Endodermal cell (in vitro differentiated cells): ENCODE results near the gene CNPY3. TPM values are rescaled to one million over a fixed set of nuclear protein-coding genes. Genes with fewer than 3 reads are reported as not detected.

Experiments used
- DNase-seq: peaks from one replicate; pipeline ENCODE4 v3.0.0-alpha.2; 2017
- H3K27ac ChIP-seq: 2 replicates; pipeline ENCODE4 v1.5.1; 2013; ENCODE audit warnings: mild to moderate bottlenecking, low read depth, low read length, moderate library complexity
- H3K27me3 ChIP-seq: 2 replicates; pipeline ENCODE4 v1.6.1; 2013; ENCODE audit warnings: mild to moderate bottlenecking, low read length, moderate library complexity; ENCODE audit not compliant: insufficient read depth, control insufficient read depth, poor library complexity, severe bottlenecking
- H3K36me3 ChIP-seq: 2 replicates; pipeline ENCODE4 v1.7.0; 2013; ENCODE audit warnings: mild to moderate bottlenecking, low read length, moderate library complexity; ENCODE audit not compliant: control insufficient read depth, insufficient read depth
- H3K4me1 ChIP-seq: one replicate; pipeline ENCODE4 v1.7.0; 2013; ENCODE audit warnings: low read length; ENCODE audit not compliant: control insufficient read depth, insufficient read depth
- H3K4me3 ChIP-seq: 2 replicates; pipeline ENCODE4 v1.5.1; 2013; ENCODE audit warnings: mild to moderate bottlenecking, low read length, moderate library complexity
- H3K9ac ChIP-seq: 2 replicates; pipeline ENCODE4 v1.6.1; 2013; ENCODE audit warnings: mild to moderate bottlenecking, low read length, moderate library complexity; ENCODE audit not compliant: poor library complexity, severe bottlenecking; ENCODE audit errors: extremely low read depth
- H3K9me3 ChIP-seq: 2 replicates; pipeline ENCODE4 v1.6.1; 2013; ENCODE audit warnings: mild to moderate bottlenecking, low read length, moderate library complexity; ENCODE audit not compliant: control insufficient read depth
- H3K27ac Mint-ChIP-seq: 2 replicates; pipeline ENCODE4 v1.8.0; 2020; ENCODE audit warnings: mixed read lengths
- H3K27me3 Mint-ChIP-seq: 2 replicates; pipeline ENCODE4 v1.8.0; 2021; ENCODE audit warnings: mild to moderate bottlenecking, mixed read lengths; ENCODE audit not compliant: insufficient read depth
- H3K36me3 Mint-ChIP-seq: 2 replicates; pipeline ENCODE4 v1.8.0; 2020; ENCODE audit warnings: low read depth, mixed read lengths
- H3K4me1 Mint-ChIP-seq: 2 replicates; pipeline ENCODE4 v1.8.0; 2020; ENCODE audit warnings: mixed read lengths
- H3K4me3 Mint-ChIP-seq: 2 replicates; pipeline ENCODE4 v1.8.0; 2020; ENCODE audit warnings: mild to moderate bottlenecking, moderate library complexity, mixed read lengths
- H3K9me3 Mint-ChIP-seq: 2 replicates; pipeline ENCODE4 v1.8.0; 2020; ENCODE audit warnings: mild to moderate bottlenecking, mixed read lengths
- WGBS, 2 experiments: methylation state at CpG; one replicate each; pipeline versions ENCODE4 v1.1.5 to v1.1.7; 2013; ENCODE audit warnings: missing lambda C conversion rate in 2 of 2, mixed read lengths in 1 of 2; ENCODE audit not compliant: insufficient coverage in 1 of 2, insufficient read length in 1 of 2; 5-methylcytosine and 5-hydroxymethylcytosine counted together
- total RNA-seq, 2 donors: library from RNA; stranded (reverse); fragmentation: NEBNext Ultra II Directional in 1 of 2; extraction: Animal tissue kit (Norgen Biotek cat#: 25700) in 1 of 2; gene quantifications; 2 replicates in 1 of 2; 3 replicates in 1 of 2; pipeline ENCODE4 v1.2.1, GENCODE V29; 2021
- TF ChIP-seq, protein P1 (sequence below): fragments of 200-600 bp; sonication (generic); conservative IDR thresholded peaks from 2 replicates; pipeline ENCODE4 v1.5.0; 2021; ENCODE audit warnings: antibody characterized with exemption, mild to moderate bottlenecking

CNPY3 gene
- total RNA-seq, 2 donors from 2014 or later: 72.7 to 73.6 TPM

DNA sequence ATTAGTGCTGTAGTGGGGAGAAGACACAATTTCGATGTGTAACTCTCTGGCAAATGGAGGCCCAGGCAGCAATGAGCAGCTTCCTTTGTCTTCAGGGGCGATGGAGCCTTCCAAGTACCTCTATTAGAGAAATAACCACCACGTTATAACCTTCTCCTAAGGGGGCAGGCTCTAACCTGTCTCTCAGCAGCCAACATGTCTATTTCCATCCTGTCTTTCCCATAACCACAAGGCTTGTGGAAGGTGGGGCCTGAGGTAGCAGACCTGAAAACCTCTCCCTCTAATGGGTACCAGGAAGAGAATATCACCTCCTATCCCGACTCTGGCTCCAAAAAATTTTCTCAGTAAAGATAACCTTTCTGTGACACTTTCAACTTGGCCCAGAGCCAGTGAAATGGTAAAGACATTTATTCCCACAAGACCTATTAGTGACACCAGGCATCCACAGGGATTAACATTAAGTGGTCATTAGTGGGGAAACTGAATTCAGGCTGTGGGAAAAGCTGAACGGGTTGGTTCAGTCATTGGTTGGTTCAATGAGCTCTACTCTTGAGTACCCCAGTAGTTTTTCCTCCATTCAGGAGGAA lies 45.7 kb downstream of the CNPY3 start:
- no peak overlapping the region for H3K27ac ChIP-seq
- no peaks in the 10 kb centered on the region for H3K9me3 Mint-ChIP-seq
- H3K27ac Mint-ChIP-seq: no peak overlapping the region
- H3K9ac ChIP-seq: no peak overlapping the region
- no peaks in the 10 kb centered on the region for H3K27me3 ChIP-seq
- no peaks in the 10 kb centered on the region for H3K4me1 ChIP-seq
- DNase-seq: no peak
- TF ChIP-seq, protein P1, sequence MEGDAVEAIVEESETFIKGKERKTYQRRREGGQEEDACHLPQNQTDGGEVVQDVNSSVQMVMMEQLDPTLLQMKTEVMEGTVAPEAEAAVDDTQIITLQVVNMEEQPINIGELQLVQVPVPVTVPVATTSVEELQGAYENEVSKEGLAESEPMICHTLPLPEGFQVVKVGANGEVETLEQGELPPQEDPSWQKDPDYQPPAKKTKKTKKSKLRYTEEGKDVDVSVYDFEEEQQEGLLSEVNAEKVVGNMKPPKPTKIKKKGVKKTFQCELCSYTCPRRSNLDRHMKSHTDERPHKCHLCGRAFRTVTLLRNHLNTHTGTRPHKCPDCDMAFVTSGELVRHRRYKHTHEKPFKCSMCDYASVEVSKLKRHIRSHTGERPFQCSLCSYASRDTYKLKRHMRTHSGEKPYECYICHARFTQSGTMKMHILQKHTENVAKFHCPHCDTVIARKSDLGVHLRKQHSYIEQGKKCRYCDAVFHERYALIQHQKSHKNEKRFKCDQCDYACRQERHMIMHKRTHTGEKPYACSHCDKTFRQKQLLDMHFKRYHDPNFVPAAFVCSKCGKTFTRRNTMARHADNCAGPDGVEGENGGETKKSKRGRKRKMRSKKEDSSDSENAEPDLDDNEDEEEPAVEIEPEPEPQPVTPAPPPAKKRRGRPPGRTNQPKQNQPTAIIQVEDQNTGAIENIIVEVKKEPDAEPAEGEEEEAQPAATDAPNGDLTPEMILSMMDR: no peak
- H3K4me1 Mint-ChIP-seq: peaks cover 17% of the 10 kb centered on the region
- peaks cover 4% of the 10 kb centered on the region for H3K36me3 ChIP-seq
- no peak overlapping the region for H3K4me3 ChIP-seq
- no peaks in the 10 kb centered on the region for H3K27me3 Mint-ChIP-seq
- H3K9me3 ChIP-seq: no peaks in the 10 kb centered on the region
- WGBS, 2 experiments: 97% methylated on average over 3 to 5 of the region's 5 CpGs
- H3K36me3 Mint-ChIP-seq: peaks cover 11% of the 10 kb centered on the region
- H3K4me3 Mint-ChIP-seq: no peak overlapping the region

DNA sequence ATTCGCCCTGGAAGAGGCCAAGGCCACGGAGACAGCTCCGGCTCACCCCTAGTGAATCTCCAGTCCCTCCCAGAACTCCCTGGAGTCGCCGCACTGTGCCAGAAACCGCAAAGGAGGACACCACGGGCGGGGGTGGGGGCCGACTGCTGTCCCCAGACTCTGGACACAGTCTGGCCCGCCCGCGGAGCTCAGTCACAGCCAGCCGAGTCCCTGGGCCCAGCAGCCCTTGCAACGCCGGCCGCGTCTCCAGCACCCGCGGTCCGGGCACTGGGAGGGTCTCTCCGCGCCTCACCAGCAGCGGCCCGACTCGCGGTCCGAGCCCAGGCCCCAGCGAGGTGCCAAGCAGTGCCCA lies 49.2 kb downstream of the CNPY3 start:
- Mint-ChIP-seq H3K9me3 (no peaks in the 10 kb centered on the region), H3K27ac (peak overlapping the region; percentile 79), H3K27me3 (no peaks in the 10 kb centered on the region), H3K4me3 (peak overlapping the region; percentile 76), H3K36me3 (peaks cover 11% of the 10 kb centered on the region), H3K4me1 (peaks cover 14% of the 10 kb centered on the region)
- Histone ChIP-seq H3K36me3 (peaks cover 4% of the 10 kb centered on the region), H3K9me3 (no peaks in the 10 kb centered on the region), H3K27me3 (no peaks in the 10 kb centered on the region), H3K9ac (peak overlapping the region; percentile 23), H3K27ac (no peak overlapping the region), H3K4me3 (peak overlapping the region; percentile 83), H3K4me1 (no peaks in the 10 kb centered on the region)
- peak; percentile 79 for DNase-seq
- WGBS, 2 experiments: 2 to 5% methylated on average over 11 to 28 of the region's 28 CpGs
- TF ChIP-seq, protein P1: no peak

DNA sequence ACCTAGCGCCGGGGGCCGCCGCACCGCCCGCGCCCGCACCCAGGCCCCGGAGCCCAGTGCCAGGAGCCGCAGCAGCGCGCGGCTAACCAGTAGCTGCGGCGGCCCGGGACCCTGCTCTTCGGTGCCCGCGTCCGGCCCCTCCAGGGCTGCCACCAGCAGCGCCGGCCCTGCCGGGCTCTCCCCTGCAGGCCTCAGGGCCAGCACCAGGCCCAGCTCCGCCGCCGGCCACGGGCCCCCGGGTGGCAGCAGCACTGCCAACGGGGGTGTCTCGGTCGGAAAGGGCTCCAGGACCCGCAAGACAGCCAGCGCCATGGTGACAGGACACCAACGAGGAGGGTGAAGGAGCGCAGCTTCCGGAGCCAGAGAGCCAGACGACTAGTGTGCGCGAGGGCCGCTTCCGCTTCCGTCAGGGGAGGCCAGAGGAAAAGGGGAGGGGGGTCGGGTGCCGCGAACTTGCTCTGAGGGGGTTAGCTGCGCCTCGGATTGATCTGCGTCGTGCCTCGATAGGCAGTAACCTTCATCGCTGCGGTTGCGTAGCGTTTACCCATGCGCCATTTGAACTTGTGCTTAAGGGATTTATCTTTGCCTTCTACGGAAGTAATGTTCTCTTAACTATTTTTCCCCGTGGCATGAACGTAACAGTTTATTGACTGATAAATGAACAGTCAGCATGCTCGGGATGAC lies 49.7 kb downstream of the CNPY3 start, which contains the start of gene PEX6:
Gene PEX6 (minus strand): TSS at position 343 of the 684 bp plus-strand sequence. CDS start 31 bp downstream, at position 312.
- Mint-ChIP-seq H3K36me3 (peaks cover 7% of the 10 kb centered on the region), H3K9me3 (no peaks in the 10 kb centered on the region), H3K27ac (peak within 1 kb of the TSS; percentile 91), H3K27me3 (no peaks in the 10 kb centered on the region), H3K4me3 (peak within 1 kb of the TSS; percentile 76), H3K4me1 (peaks cover 18% of the 10 kb centered on the region)
- WGBS, 2 experiments: 1 to 3% methylated on average over 28 to 59 of the region's 59 CpGs
- Histone ChIP-seq H3K27me3 (no peaks in the 10 kb centered on the region), H3K9me3 (no peaks in the 10 kb centered on the region), H3K9ac (peak within 1 kb of the TSS; percentile 23), H3K4me3 (peak within 1 kb of the TSS; percentile 83), H3K4me1 (no peaks in the 10 kb centered on the region), H3K36me3 (peaks cover 4% of the 10 kb centered on the region), H3K27ac (no peak within 1 kb of the TSS)
- TF ChIP-seq, protein P1: no peak
- peak; percentile 98 for DNase-seq
